NB4 (cell line): Measurements from ENCODE around the gene TSGA10.

ENCODE experiments used
- CTCF ChIP-seq: IDR thresholded peaks from one replicate; pipeline ENCODE4 v1.5.1; 2012; ENCODE audit warnings: low read depth, low read length
- MAX ChIP-seq: IDR thresholded peaks from 2 replicates; pipeline ENCODE4 v1.6.1; 2011; ENCODE audit warnings: low read depth, low read length
- MYC ChIP-seq: IDR thresholded peaks from 2 replicates; pipeline ENCODE4 v1.6.1; 2011; ENCODE audit warnings: low read depth, low read length
- POLR2A ChIP-seq: IDR thresholded peaks from 2 replicates; pipeline ENCODE4 v1.6.1; 2011; ENCODE audit warnings: mild to moderate bottlenecking; ENCODE audit not compliant: insufficient read length; ENCODE audit errors: extremely low read depth

GRCh38 chr2:99152199-99152895 lies 2.4 kb downstream of the TSGA10 start:
- TF ChIP-seq POLR2A (no peak), CTCF (no peak), MAX (no peak), MYC (no peak)
